Gastrocnemius medialis (tissue), 4 donors: ENCODE measurements around the gene RASA3.

Source experiments
- CTCF ChIP-seq, 5 experiments: fragments of 450-650 bp in 3 of 5; fragments of 200-600 bp in 2 of 5; sonication (generic) in 2 of 5; IDR thresholded peaks in 4 of 5; conservative IDR thresholded peaks in 1 of 5; 1 replicate in 4 of 5; 2 replicates in 1 of 5; pipeline ENCODE4 v1.5.1; 2016 to 2019; ENCODE audit warnings: antibody characterized with exemption in 5 of 5, mild to moderate bottlenecking in 3 of 5, moderate library complexity in 3 of 5
- POLR2A ChIP-seq, 2 donors: fragments of 450-650 bp; IDR thresholded peaks; one replicate each; pipeline ENCODE4 v1.6.1; 2017; ENCODE audit warnings: antibody characterized with exemption in 2 of 2, mild to moderate bottlenecking in 2 of 2, moderate library complexity in 2 of 2

GRCh38 chr13:114147803-114148520, 15.5 kb upstream of the RASA3 start:
- no peak for TF ChIP-seq CTCF (IDR thresholded peaks at IDR 0.05 in 4 of 5, conservative IDR thresholded peaks at IDR 0.05 in 1 of 5)
- TF ChIP-seq POLR2A (IDR thresholded peaks at IDR 0.05): no peak
